GM23338 (cell line): Measurements from ENCODE around the gene ZNF821. TPM values are rescaled to one million over a fixed set of nuclear protein-coding genes. Genes with fewer than 3 reads are reported as not detected.

Source experiments
- ATAC-seq: fragments of 200-7000 bp; cut with Tn5 transposase; 3 replicates; pipeline ENCODE4 v1.9.1; 2020
- DNase-seq: peaks from one replicate; pipeline ENCODE4 v3.0.0-alpha.2; 2015; ENCODE audit warnings: low spot score
- H2AFZ ChIP-seq: fragments of 200-600 bp; sonication (generic); 2 replicates; pipeline ENCODE4 v1.8.0; 2016; ENCODE audit warnings: antibody characterized with exemption, mild to moderate bottlenecking, moderate library complexity
- H3F3A ChIP-seq: fragments of 200-600 bp; sonication (generic); replicated peaks from 2 replicates; pipeline ENCODE4 v1.8.0; 2017; ENCODE audit warnings: antibody characterized with exemption, mixed run types, low read depth
- H3K27ac ChIP-seq: fragments of 200-600 bp; sonication (generic); 2 replicates; pipeline ENCODE4 v1.6.1; 2016; ENCODE audit warnings: low read depth
- H3K27me3 ChIP-seq: fragments of 200-600 bp; sonication (generic); 2 replicates; pipeline ENCODE4 v1.8.0; 2016; ENCODE audit warnings: mild to moderate bottlenecking, mixed run types, moderate library complexity; ENCODE audit not compliant: insufficient read depth
- H3K36me3 ChIP-seq: fragments of 200-600 bp; sonication (generic); 2 replicates; pipeline ENCODE4 v1.8.0; 2016; ENCODE audit warnings: mild to moderate bottlenecking; ENCODE audit not compliant: insufficient read depth
- H3K4me1 ChIP-seq: fragments of 200-600 bp; sonication (generic); 2 replicates; pipeline ENCODE4 v1.8.0; 2016; ENCODE audit warnings: mild to moderate bottlenecking, moderate library complexity; ENCODE audit not compliant: insufficient read depth
- H3K4me2 ChIP-seq: fragments of 200-600 bp; sonication (generic); 2 replicates; pipeline ENCODE4 v1.7.1; 2017; ENCODE audit warnings: mixed run types
- H3K4me3 ChIP-seq: fragments of 200-600 bp; sonication (generic); 2 replicates; pipeline ENCODE4 v1.6.1; 2016; ENCODE audit warnings: mixed run types
- H3K79me2 ChIP-seq: fragments of 200-600 bp; sonication (generic); replicated peaks from 2 replicates; pipeline ENCODE4 v1.8.0; 2017; ENCODE audit warnings: mild to moderate bottlenecking; ENCODE audit not compliant: insufficient read depth
- H3K9me2 ChIP-seq: fragments of 200-600 bp; sonication (generic); 2 replicates; pipeline ENCODE4 v1.8.0; 2017; ENCODE audit not compliant: insufficient read depth
- H4K20me1 ChIP-seq: fragments of 200-600 bp; sonication (generic); replicated peaks from 2 replicates; pipeline ENCODE4 v1.8.0; 2017; ENCODE audit warnings: mild to moderate bottlenecking; ENCODE audit not compliant: insufficient read depth
- H3K27ac Mint-ChIP-seq: 2 replicates; pipeline ENCODE4 v1.8.0; 2020; ENCODE audit warnings: inconsistent platforms, mild to moderate bottlenecking, moderate library complexity, mixed read lengths
- H3K27me3 Mint-ChIP-seq: 3 replicates; pipeline ENCODE4 v1.8.0; 2022; ENCODE audit warnings: low read depth, mild to moderate bottlenecking, moderate library complexity, mixed read lengths, inconsistent platforms; ENCODE audit not compliant: insufficient read depth, poor library complexity
- H3K36me3 Mint-ChIP-seq: 3 replicates; pipeline ENCODE4 v1.8.0; 2021; ENCODE audit warnings: low read depth, mild to moderate bottlenecking, inconsistent platforms, moderate library complexity, mixed read lengths
- H3K4me1 Mint-ChIP-seq: 3 replicates; pipeline ENCODE4 v1.8.0; 2020; ENCODE audit warnings: mild to moderate bottlenecking, inconsistent platforms, mixed read lengths
- H3K4me3 Mint-ChIP-seq: 3 replicates; pipeline ENCODE4 v1.8.0; 2021; ENCODE audit warnings: moderate library complexity, mild to moderate bottlenecking, inconsistent platforms, mixed read lengths
- H3K9me3 Mint-ChIP-seq: 3 replicates; pipeline ENCODE4 v1.8.0; 2020; ENCODE audit warnings: moderate library complexity, mild to moderate bottlenecking, inconsistent platforms, mixed read lengths
- CREB1 ChIP-seq: fragments of 250-450 bp; sonication (Bioruptor Pico); IDR thresholded peaks from 2 replicates; pipeline ENCODE4 v1.5.0; 2020; ENCODE audit warnings: low read depth, mild to moderate bottlenecking, moderate library complexity
- EZH2 ChIP-seq: fragments of 200-600 bp; sonication (generic); IDR thresholded peaks from one replicate; pipeline ENCODE4 v1.8.0; 2017; ENCODE audit warnings: antibody characterized with exemption, mild to moderate bottlenecking, low read depth; ENCODE audit not compliant: unreplicated experiment
- EZH2phosphoT487 ChIP-seq: fragments of 200-600 bp; sonication (generic); IDR thresholded peaks from one replicate; pipeline ENCODE4 v1.8.1; 2018; ENCODE audit warnings: antibody characterized with exemption; ENCODE audit not compliant: unreplicated experiment
- JUNB ChIP-seq: IDR thresholded peaks from one replicate; pipeline ENCODE4 v1.6.1; 2016; ENCODE audit warnings: antibody characterized with exemption; ENCODE audit not compliant: unreplicated experiment
- POLR2AphosphoS5 ChIP-seq: IDR thresholded peaks from 2 replicates; pipeline ENCODE4 v1.6.1; 2016; ENCODE audit warnings: antibody characterized with exemption, low read depth
- STAT1 ChIP-seq: IDR thresholded peaks from one replicate; pipeline ENCODE4 v1.6.1; 2016; ENCODE audit warnings: antibody characterized with exemption; ENCODE audit not compliant: unreplicated experiment
- ZNF114 ChIP-seq: fragments of 250-450 bp; sonication (Bioruptor Pico); IDR thresholded peaks from 2 replicates; pipeline ENCODE4 v1.5.0; 2020; ENCODE audit warnings: mild to moderate bottlenecking, moderate library complexity
- ZNF331 ChIP-seq: fragments of 250-450 bp; sonication (Bioruptor Pico); IDR thresholded peaks from 2 replicates; pipeline ENCODE4 v1.5.0; 2020; ENCODE audit warnings: low read depth, mild to moderate bottlenecking, moderate library complexity
- polyA plus RNA-seq: library from polyadenylated mRNA; unstranded; fragments of >200 nt; fragmentation: Nextera tagmentation; extraction: Ambion mirVana; gene quantifications from 2 replicates; pipeline ENCODE4 v1.2.1, GENCODE V29; 2016
- total RNA-seq: library from RNA; depleted of rRNA; stranded (reverse); fragments of >200 nt; shearing (Covaris generic); gene quantifications from 2 replicates; pipeline ENCODE4 v1.2.3, GENCODE V29; 2014
- TF ChIP-seq, protein P1 (sequence below): IDR thresholded peaks from one replicate; pipeline ENCODE4 v1.6.1; 2018; ENCODE audit warnings: antibody characterized with exemption; ENCODE audit not compliant: unreplicated experiment
- TF ChIP-seq, protein P2 (sequence below), 2 experiments: fragments of 200-600 bp in 1 of 2; sonication (generic) in 1 of 2; conservative IDR thresholded peaks; 2 replicates each; pipeline versions ENCODE4 v1.5.1 to v1.6.1; 2016 to 2017; ENCODE audit warnings: antibody characterized with exemption in 2 of 2, low read depth in 2 of 2, mild to moderate bottlenecking in 2 of 2, moderate library complexity in 1 of 2
- TF ChIP-seq, protein P3 (sequence below): IDR thresholded peaks from 2 replicates; pipeline ENCODE4 v1.6.1; 2016; ENCODE audit warnings: antibody characterized with exemption

The ZNF821 gene
- total and polyA plus RNA-seq, 2 experiments from 2014 or later = 13.3 to 14.8 TPM

DNA sequence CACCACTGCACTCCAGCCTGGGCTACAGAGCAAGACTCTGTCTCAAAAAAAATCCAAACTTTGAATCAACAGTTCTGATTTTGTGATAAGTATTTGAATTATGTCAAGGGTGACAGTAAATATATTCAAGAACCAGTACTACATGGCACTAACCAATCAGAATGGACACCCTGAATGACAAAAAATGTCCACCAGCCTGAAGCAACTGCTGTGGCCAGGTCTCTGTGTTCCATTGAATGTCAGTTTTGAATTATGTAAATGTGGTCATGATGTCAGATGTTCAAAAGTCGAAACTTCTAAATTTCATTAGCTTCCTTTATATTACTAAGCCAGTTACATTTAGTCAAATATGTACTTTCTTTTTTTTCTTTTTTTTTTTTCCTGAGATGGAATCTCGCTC is 53.6 kb downstream of the ZNF821 start:
- no peaks in the 10 kb centered on the region for H3K36me3 Mint-ChIP-seq
- no peaks in the 10 kb centered on the region for H3K27me3 ChIP-seq
- ATAC-seq = no peak

DNA sequence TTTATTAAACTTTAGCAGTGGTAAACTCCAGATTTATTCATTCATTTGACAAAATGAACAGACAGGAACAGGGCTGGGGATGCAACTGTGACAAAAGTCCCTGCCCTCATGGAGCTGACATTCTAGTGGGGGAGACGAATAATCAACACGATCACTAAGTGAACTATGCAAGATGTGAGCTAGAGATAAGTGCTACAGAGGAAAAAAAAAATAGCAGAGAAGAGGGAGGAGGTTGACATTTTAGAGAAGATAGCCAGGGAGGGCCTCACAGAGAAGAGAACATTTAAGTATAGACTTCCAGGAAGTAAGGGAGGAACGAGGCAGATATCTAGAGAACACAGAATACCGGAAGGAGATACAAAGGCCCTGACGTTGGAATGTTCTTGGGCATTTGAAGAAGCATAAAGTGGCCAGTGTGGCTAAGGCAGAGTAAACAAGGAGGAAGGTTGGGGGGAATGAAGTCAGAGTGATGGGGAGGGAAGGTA is 57.4 kb downstream of the ZNF821 start:
- peaks cover 1% of the 10 kb centered on the region for H3K27me3 Mint-ChIP-seq
- H3K9me2 ChIP-seq = no peaks in the 10 kb centered on the region
- H3K27ac Mint-ChIP-seq = no peak overlapping the region
- H3K4me2 ChIP-seq = no peak overlapping the region
- no peak overlapping the region for H2AFZ ChIP-seq
- H3K4me1 Mint-ChIP-seq = no peaks in the 10 kb centered on the region
- no peaks in the 10 kb centered on the region for H4K20me1 ChIP-seq
- H3K9me3 Mint-ChIP-seq = no peaks in the 10 kb centered on the region
- H3K36me3 ChIP-seq = no peaks in the 10 kb centered on the region
- H3K4me1 ChIP-seq = no peaks in the 10 kb centered on the region
- H3F3A ChIP-seq = no peaks in the 10 kb centered on the region
- DNase-seq (no peak), ATAC-seq (no peak)
- H3K27me3 ChIP-seq = no peaks in the 10 kb centered on the region
- no peak overlapping the region for H3K4me3 ChIP-seq
- H3K4me3 Mint-ChIP-seq = no peak overlapping the region
- no peaks in the 10 kb centered on the region for H3K79me2 ChIP-seq
- H3K36me3 Mint-ChIP-seq = no peaks in the 10 kb centered on the region
- no peak overlapping the region for H3K27ac ChIP-seq
- TF ChIP-seq, protein P1, sequence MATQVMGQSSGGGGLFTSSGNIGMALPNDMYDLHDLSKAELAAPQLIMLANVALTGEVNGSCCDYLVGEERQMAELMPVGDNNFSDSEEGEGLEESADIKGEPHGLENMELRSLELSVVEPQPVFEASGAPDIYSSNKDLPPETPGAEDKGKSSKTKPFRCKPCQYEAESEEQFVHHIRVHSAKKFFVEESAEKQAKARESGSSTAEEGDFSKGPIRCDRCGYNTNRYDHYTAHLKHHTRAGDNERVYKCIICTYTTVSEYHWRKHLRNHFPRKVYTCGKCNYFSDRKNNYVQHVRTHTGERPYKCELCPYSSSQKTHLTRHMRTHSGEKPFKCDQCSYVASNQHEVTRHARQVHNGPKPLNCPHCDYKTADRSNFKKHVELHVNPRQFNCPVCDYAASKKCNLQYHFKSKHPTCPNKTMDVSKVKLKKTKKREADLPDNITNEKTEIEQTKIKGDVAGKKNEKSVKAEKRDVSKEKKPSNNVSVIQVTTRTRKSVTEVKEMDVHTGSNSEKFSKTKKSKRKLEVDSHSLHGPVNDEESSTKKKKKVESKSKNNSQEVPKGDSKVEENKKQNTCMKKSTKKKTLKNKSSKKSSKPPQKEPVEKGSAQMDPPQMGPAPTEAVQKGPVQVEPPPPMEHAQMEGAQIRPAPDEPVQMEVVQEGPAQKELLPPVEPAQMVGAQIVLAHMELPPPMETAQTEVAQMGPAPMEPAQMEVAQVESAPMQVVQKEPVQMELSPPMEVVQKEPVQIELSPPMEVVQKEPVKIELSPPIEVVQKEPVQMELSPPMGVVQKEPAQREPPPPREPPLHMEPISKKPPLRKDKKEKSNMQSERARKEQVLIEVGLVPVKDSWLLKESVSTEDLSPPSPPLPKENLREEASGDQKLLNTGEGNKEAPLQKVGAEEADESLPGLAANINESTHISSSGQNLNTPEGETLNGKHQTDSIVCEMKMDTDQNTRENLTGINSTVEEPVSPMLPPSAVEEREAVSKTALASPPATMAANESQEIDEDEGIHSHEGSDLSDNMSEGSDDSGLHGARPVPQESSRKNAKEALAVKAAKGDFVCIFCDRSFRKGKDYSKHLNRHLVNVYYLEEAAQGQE = no peak
- TF ChIP-seq POLR2AphosphoS5 (no peak), JUNB (no peak), ZNF331 (CRISPR knock-in tag) (no peak), EZH2phosphoT487 (no peak), CREB1 (CRISPR knock-in tag) (no peak), EZH2 (no peak), STAT1 (no peak), ZNF114 (CRISPR knock-in tag) (no peak)
- TF ChIP-seq, protein P2, sequence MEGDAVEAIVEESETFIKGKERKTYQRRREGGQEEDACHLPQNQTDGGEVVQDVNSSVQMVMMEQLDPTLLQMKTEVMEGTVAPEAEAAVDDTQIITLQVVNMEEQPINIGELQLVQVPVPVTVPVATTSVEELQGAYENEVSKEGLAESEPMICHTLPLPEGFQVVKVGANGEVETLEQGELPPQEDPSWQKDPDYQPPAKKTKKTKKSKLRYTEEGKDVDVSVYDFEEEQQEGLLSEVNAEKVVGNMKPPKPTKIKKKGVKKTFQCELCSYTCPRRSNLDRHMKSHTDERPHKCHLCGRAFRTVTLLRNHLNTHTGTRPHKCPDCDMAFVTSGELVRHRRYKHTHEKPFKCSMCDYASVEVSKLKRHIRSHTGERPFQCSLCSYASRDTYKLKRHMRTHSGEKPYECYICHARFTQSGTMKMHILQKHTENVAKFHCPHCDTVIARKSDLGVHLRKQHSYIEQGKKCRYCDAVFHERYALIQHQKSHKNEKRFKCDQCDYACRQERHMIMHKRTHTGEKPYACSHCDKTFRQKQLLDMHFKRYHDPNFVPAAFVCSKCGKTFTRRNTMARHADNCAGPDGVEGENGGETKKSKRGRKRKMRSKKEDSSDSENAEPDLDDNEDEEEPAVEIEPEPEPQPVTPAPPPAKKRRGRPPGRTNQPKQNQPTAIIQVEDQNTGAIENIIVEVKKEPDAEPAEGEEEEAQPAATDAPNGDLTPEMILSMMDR (conservative IDR thresholded peaks at IDR 0.05; ENCODE audit: low read depth in 2 of 2) = no peak
- TF ChIP-seq, protein P3, sequence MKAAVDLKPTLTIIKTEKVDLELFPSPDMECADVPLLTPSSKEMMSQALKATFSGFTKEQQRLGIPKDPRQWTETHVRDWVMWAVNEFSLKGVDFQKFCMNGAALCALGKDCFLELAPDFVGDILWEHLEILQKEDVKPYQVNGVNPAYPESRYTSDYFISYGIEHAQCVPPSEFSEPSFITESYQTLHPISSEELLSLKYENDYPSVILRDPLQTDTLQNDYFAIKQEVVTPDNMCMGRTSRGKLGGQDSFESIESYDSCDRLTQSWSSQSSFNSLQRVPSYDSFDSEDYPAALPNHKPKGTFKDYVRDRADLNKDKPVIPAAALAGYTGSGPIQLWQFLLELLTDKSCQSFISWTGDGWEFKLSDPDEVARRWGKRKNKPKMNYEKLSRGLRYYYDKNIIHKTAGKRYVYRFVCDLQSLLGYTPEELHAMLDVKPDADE = no peak

More for the DNA sequence above, 53.6 kb downstream of the ZNF821 start:
- H4K20me1 ChIP-seq = no peaks in the 10 kb centered on the region
- TF ChIP-seq, protein P3 = no peak
- TF ChIP-seq ZNF114 (CRISPR knock-in tag) = no peak
- no peak for DNase-seq
- H3K79me2 ChIP-seq = no peaks in the 10 kb centered on the region
- no peaks in the 10 kb centered on the region for H3K36me3 ChIP-seq
- H3K9me3 Mint-ChIP-seq = no peaks in the 10 kb centered on the region
- peak overlapping the region; percentile 28; the same call in 1 of the 2 replicates for H2AFZ ChIP-seq
- H3K27ac Mint-ChIP-seq = no peak overlapping the region
- peaks cover 1% of the 10 kb centered on the region for H3K27me3 Mint-ChIP-seq
- H3K4me3 Mint-ChIP-seq = no peak overlapping the region
- H3F3A ChIP-seq = no peaks in the 10 kb centered on the region
- no peaks in the 10 kb centered on the region for H3K9me2 ChIP-seq
- H3K4me1 ChIP-seq = no peaks in the 10 kb centered on the region
- no peaks in the 10 kb centered on the region for H3K4me1 Mint-ChIP-seq
- H3K4me3 ChIP-seq = no peak overlapping the region
- H3K27ac ChIP-seq = no peak overlapping the region
- no peak overlapping the region for H3K4me2 ChIP-seq
